K562 (cell line): ENCODE results near the gene RAB21. TPM values are rescaled to one million over a fixed set of nuclear protein-coding genes. Genes with fewer than 3 reads are reported as not detected.

Source experiments
- ATAC-seq: fragments of 200-7000 bp; cut with Tn5 transposase; 3 replicates; pipeline ENCODE4 v1.9.1; 2020; ENCODE audit warnings: moderate library complexity
- BruUV-seq: library from RNA; stranded (reverse); fragments of 400-500 nt; replicated peaks from 2 replicates; lab custom pipeline; 2021; lab: Mats Ljungman, UMichigan
- CTCF ChIA-PET: fragments of 300-600 bp; formaldehyde crosslinking; extraction: SDS; loops from one replicate; lab custom pipeline; 2021; ENCODE audit warnings: low intra/inter-chr PET ratio; lab: Yijun Ruan, JAX
- POLR2A ChIA-PET: fragments of 300-600, 350-650 bp; sonication (Branson Sonifier 250); formaldehyde crosslinking; extraction: SDS; loops from one replicate; lab custom pipeline; 2021; ENCODE audit warnings: antibody characterized with exemption, inconsistent platforms; lab: Yijun Ruan, JAX
- DNase-seq, 4 experiments: peaks; one replicate each; pipeline versions ENCODE4 v3.0.0 to v3.0.0-alpha.2; 2011 to 2018; ENCODE audit warnings: low spot score in 3 of 4, mixed read lengths in 3 of 4; ENCODE audit errors: extremely low read depth in 1 of 4
- FAIRE-seq: peaks from 2 replicates; lab custom pipeline; 2011; peaks lifted over from hg19 to GRCh38; lab: Jason Lieb, UNC
- H2AFZ ChIP-seq: 2 replicates; pipeline ENCODE4 v1.6.0; 2011; ENCODE audit warnings: low read depth, low read length, control low read depth, inconsistent platforms
- H3K27ac ChIP-seq: fragments of 200-600 bp; 3 replicates; pipeline ENCODE4 v1.8.0; 2011; ENCODE audit warnings: low read depth, mild to moderate bottlenecking, control low read depth, inconsistent platforms, low read length, moderate library complexity, mixed read lengths; ENCODE audit errors: extremely low read depth
- H3K27me3 ChIP-seq, 2 experiments: fragments of 300-600 bp in 1 of 2; 2 replicates in 1 of 2; 3 replicates in 1 of 2; pipeline versions ENCODE4 v1.6.0 to v1.8.0; 2011; ENCODE audit warnings: inconsistent platforms in 2 of 2, low read length in 2 of 2, mild to moderate bottlenecking in 1 of 2, mixed read lengths in 1 of 2, moderate library complexity in 1 of 2; ENCODE audit not compliant: control insufficient read depth in 2 of 2, insufficient read depth in 2 of 2
- H3K36me3 ChIP-seq: fragments of 300-600 bp; 3 replicates; pipeline ENCODE4 v1.8.0; 2011; ENCODE audit warnings: mild to moderate bottlenecking, low read length, inconsistent platforms; ENCODE audit not compliant: control insufficient read depth, insufficient read depth
- H3K4me1 ChIP-seq, 2 experiments: fragments of 200-600 bp in 1 of 2; replicated peaks in 1 of 2; 2 replicates in 1 of 2; 3 replicates in 1 of 2; pipeline versions ENCODE4 v1.5.1 to v1.8.0; 2011; ENCODE audit warnings: inconsistent platforms in 2 of 2, low read length in 2 of 2, mild to moderate bottlenecking in 1 of 2, mixed read lengths in 1 of 2, moderate library complexity in 1 of 2; ENCODE audit not compliant: control insufficient read depth in 2 of 2, insufficient read depth in 2 of 2
- H3K4me2 ChIP-seq: 2 replicates; pipeline ENCODE4 v1.6.1; 2011; ENCODE audit warnings: low read length, control low read depth, inconsistent platforms, mixed read lengths; ENCODE audit not compliant: insufficient read depth
- H3K4me3 ChIP-seq: fragments of 200-600 bp; sonication (generic), shearing (Covaris generic); 2 replicates; pipeline ENCODE4 v1.5.1; 2016; ENCODE audit warnings: control low read depth, inconsistent platforms
- H3K79me2 ChIP-seq: fragments of 200-600 bp; 3 replicates; pipeline ENCODE4 v1.8.0; 2011; ENCODE audit warnings: low read length, inconsistent platforms; ENCODE audit not compliant: control insufficient read depth, insufficient read depth
- H3K9ac ChIP-seq, 2 experiments: 2 replicates each; pipeline versions ENCODE4 v1.6.0 to v1.6.1; 2011; ENCODE audit warnings: low read depth in 2 of 2, low read length in 2 of 2, control low read depth in 1 of 2, inconsistent platforms in 1 of 2, mild to moderate bottlenecking in 1 of 2, mixed read lengths in 1 of 2; ENCODE audit not compliant: insufficient read depth in 1 of 2
- H3K9me1 ChIP-seq: one replicate; pipeline ENCODE4 v1.6.0; 2011; ENCODE audit warnings: inconsistent platforms, mild to moderate bottlenecking, low read length, moderate library complexity; ENCODE audit not compliant: control insufficient read depth, insufficient read depth
- H3K9me3 ChIP-seq: replicated peaks from 2 replicates; pipeline ENCODE4 v1.5.1; 2011; ENCODE audit warnings: low read depth, low read length, inconsistent platforms; ENCODE audit not compliant: control insufficient read depth, insufficient read depth
- H4K20me1 ChIP-seq: replicated peaks from 2 replicates; pipeline ENCODE4 v1.6.1; 2011; ENCODE audit warnings: low read length, inconsistent platforms, mixed read lengths; ENCODE audit not compliant: control insufficient read depth, insufficient read depth
- CXXC5 ChIP-seq: fragments of 250-450 bp; sonication (Bioruptor Pico); IDR thresholded peaks from 2 replicates; pipeline ENCODE4 v1.8.0; 2022; ENCODE audit warnings: inconsistent platforms, mild to moderate bottlenecking, moderate library complexity
- DDX20 ChIP-seq: fragments of 450-650 bp; IDR thresholded peaks from 2 replicates; pipeline ENCODE4 v1.6.1; 2016; ENCODE audit warnings: missing genetic modification characterization, low read depth, mild to moderate bottlenecking, missing compliant biosample characterization, moderate library complexity
- MCM7 ChIP-seq, 2 experiments: fragments of 450-650 bp; IDR thresholded peaks; 2 replicates each; pipeline ENCODE4 v1.6.1; 2016 to 2018
- TFE3 ChIP-seq: fragments of 450-650 bp; formaldehyde crosslinking; IDR thresholded peaks from 2 replicates; pipeline ENCODE4 v1.4.0; 2020; ENCODE audit warnings: mild to moderate bottlenecking, mixed read lengths
- in situ Hi-C: fragments of 300-500 bp; cut with MboI; formaldehyde crosslinking; loops from 4 replicates; pipeline ENCODE4 v1.15.0; 2018; ENCODE audit warnings: inconsistent platforms, mixed read lengths
- intact Hi-C: fragments of 100-400 bp; cut with micrococcal nuclease; formaldehyde crosslinking; loops from 2 replicates; pipeline ENCODE4 v1.14.2; 2022
- polyA plus RNA-seq, 8 experiments: library from polyadenylated mRNA; depleted of rRNA in 4 of 8; stranded (reverse) in 5 of 8; unstranded in 3 of 8; fragments of >200 nt; fragmentation: Nextera tagmentation in 2 of 8; fragmentation: Illumina TruSeq in 1 of 8; extraction: Ambion mirVana in 2 of 8; extraction: Trizol in 1 of 8; gene quantifications; 2 replicates each; pipeline versions ENCODE4 v1.2.1 to v1.2.3, GENCODE V29; 2011 to 2014; ENCODE audit warnings: inconsistent platforms in 1 of 8, missing spikeins in 1 of 8
- total RNA-seq, 7 experiments: library from RNA; depleted of rRNA in 6 of 7; stranded (reverse); fragments of >200 nt in 6 of 7; fragmentation: Illumina TruSeq in 2 of 7; extraction: Trizol in 2 of 7; gene quantifications; 2 replicates each; pipeline versions ENCODE4 v1.2.1 to v1.2.3, GENCODE V29; 2011 to 2021; ENCODE audit warnings: low replicate concordance in 1 of 7

The RAB21 gene
- total and polyA plus RNA-seq, 9 of the 15 experiments (the other 6 are each of a cell fraction or from before 2014, with no cell fraction given): 5.3 to 45.6 (median 19.6) TPM

- Histone ChIP-seq H3K27ac (no peak overlapping the region), H3K27me3 (no peaks in the 10 kb centered on the region), H3K36me3 (peaks cover 53% of the 10 kb centered on the region), H3K4me3 (no peak overlapping the region), H3K9me3 (no peaks in the 10 kb centered on the region), H3K4me2 (no peak overlapping the region), H3K79me2 (peaks cover 27% of the 10 kb centered on the region), H2AFZ (no peak overlapping the region), H3K9ac (no peak overlapping the region), H4K20me1 (no peaks in the 10 kb centered on the region), H3K9me1 (no peaks in the 10 kb centered on the region), H3K4me1 (no peaks in the 10 kb centered on the region; a peak in 1 of 5 replicates)
- CTCF ChIA-PET: no interaction called here
- no TSS peak for BruUV-seq
- ATAC-seq: no peak
- TF ChIP-seq DDX20: no peak
- no peak for TF ChIP-seq CXXC5 (CRISPR knock-in tag)
- no peak for TF ChIP-seq TFE3 (CRISPR knock-in tag)
- TF ChIP-seq MCM7 (IDR thresholded peaks at IDR 0.05): no peak
- intact Hi-C loops (no loop called here), in situ Hi-C loops (loop anchor here (10.0 kb wide), 1 partner anchor 162 kb away; the partner anchor contains the start of gene TPH2)
- DNase-seq: no peak
- POLR2A ChIA-PET: interaction anchor here (0.7 kb wide), 1 partner anchor 9 kb away, joined by 3 read pairs; no protein-coding TSS in a partner anchor
- no peak for FAIRE-seq
Observed at GRCh38 chr12:71772735-71773134, 18.1 kb downstream of the RAB21 start.
